ENCODE results near the gene AARS2. TPM values are rescaled to one million over a fixed set of nuclear protein-coding genes. Genes with fewer than 3 reads are reported as not detected.

Gene AARS2
- total and polyA plus RNA-seq, 2 of the 8 experiments (the other 6 are each of a cell fraction or from before 2014, with no cell fraction given) = 8.6 to 20.4 TPM

DNA sequence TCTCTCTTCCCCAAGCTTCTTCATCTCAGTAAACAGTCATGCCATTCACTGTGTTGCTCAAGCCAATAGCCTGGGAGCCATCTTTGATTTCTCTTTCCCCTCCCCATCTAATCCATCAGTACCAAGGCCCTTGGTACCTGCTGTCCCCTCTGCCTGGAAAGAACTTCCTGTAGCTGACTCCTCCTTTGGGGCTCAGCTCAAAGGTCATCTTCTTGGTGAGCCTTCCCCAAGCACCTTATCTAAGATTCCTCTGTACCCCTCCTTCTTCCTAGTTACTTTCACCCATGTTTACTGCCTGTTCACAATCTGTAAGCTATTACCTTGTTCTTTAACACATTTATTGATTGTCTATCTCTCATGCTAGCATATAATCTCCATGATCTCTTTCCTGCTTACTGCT is 3.5 kb downstream of the AARS2 start:
- H4K91ac ChIP-seq (replicated peaks; ENCODE audit: insufficient read length, low read length) = no peak overlapping the region
- H2AK5ac ChIP-seq (ENCODE audit: low read depth, low read length) = no peak overlapping the region
- FAIRE-seq (no peak), DNase-seq (ENCODE audit: low read depth in 1 of 2, low spot score in 2 of 2) (no peak)
- H3K4ac ChIP-seq (replicated peaks; ENCODE audit: insufficient read length, low read depth, low read length) = no peak overlapping the region
- no peak overlapping the region for H3K27ac ChIP-seq (ENCODE audit: low read depth, low read length)
- H2BK15ac ChIP-seq (ENCODE audit: low read length) = no peak overlapping the region
- no peak overlapping the region for H3K18ac ChIP-seq (ENCODE audit: extremely low read depth, low read length)
- H2AFZ ChIP-seq (ENCODE audit: low read length) = no peak overlapping the region
- no peak overlapping the region for H3K4me3 ChIP-seq (ENCODE audit: extremely low read depth in 1 of 4, insufficient read depth in 2 of 4, low read depth in 3 of 4, low read length in 4 of 4)
- POLR2A ChIA-PET (ENCODE audit: partially characterized antibody) = interaction anchor here (0.7 to 6.9 kb wide), 10 partner anchors 9 to 63 kb away, joined by 3 to 81 read pairs (median 4); no protein-coding TSS in a partner anchor
- H4K20me1 ChIP-seq (replicated peaks in 1 of 2; ENCODE audit: control insufficient read depth in 1 of 2, insufficient read depth in 2 of 2, low read length in 2 of 2) = peaks cover 0 to 2% of the 10 kb centered on the region in 2 experiments
- no peak overlapping the region for H2BK20ac ChIP-seq (ENCODE audit: low read length)
- H3K14ac ChIP-seq (ENCODE audit: insufficient read length) = no peak overlapping the region
- H3K56ac ChIP-seq (replicated peaks; ENCODE audit: insufficient read length, low read depth, low read length) = no peak overlapping the region
- no peak overlapping the region for H2BK5ac ChIP-seq (ENCODE audit: low read depth, low read length)
- H4K5ac ChIP-seq (ENCODE audit: insufficient read length, low read depth, low read length) = no peak overlapping the region
- no peaks in the 10 kb centered on the region for H3K27me3 ChIP-seq (replicated peaks in 1 of 4; ENCODE audit: control insufficient read depth in 3 of 4, extremely low read depth in 1 of 4, insufficient read depth in 3 of 4, low read length in 3 of 4)
- H3K4me1 ChIP-seq (replicated peaks in 1 of 4; ENCODE audit: control insufficient read depth in 3 of 4, insufficient read depth in 4 of 4, low read length in 3 of 4) = peaks cover 0 to 9% (median 3%) of the 10 kb centered on the region in 4 experiments; a peak in 5 of 7 replicates
- H2BK12ac ChIP-seq (ENCODE audit: low read depth, low read length) = no peak overlapping the region
- no peak overlapping the region for H4K8ac ChIP-seq (ENCODE audit: extremely low read depth, insufficient read depth, low read length)
- peaks cover 4% of the 10 kb centered on the region for H3K23me2 ChIP-seq (ENCODE audit: low read depth, low read length)
- H3K79me2 ChIP-seq (ENCODE audit: control insufficient read depth in 1 of 2, insufficient read depth in 2 of 2, low read length in 2 of 2) = peaks cover 0 to 13% of the 10 kb centered on the region in 2 experiments; a peak in 2 of 4 replicates
- CTCF ChIA-PET (ENCODE audit: partially characterized antibody) = interaction anchor here (1.0 to 13.9 kb wide), 7 partner anchors 8 to 39 kb away, joined by 3 to 330 read pairs (median 5); partner anchors contain the start of genes NFKBIE and TMEM151B
- no peak overlapping the region for H3K9ac ChIP-seq (replicated peaks in 1 of 4; ENCODE audit: extremely low read depth in 1 of 4, low read depth in 3 of 4, low read length in 3 of 4)
- H3K79me1 ChIP-seq (ENCODE audit: low read depth, low read length) = peaks cover 3% of the 10 kb centered on the region; the same call in 1 of the 2 replicates
- no peaks in the 10 kb centered on the region for H3K9me3 ChIP-seq (ENCODE audit: insufficient read depth in 2 of 2, low read depth in 1 of 2, low read length in 1 of 2)
- no peak overlapping the region for H2BK120ac ChIP-seq (replicated peaks; ENCODE audit: low read depth, low read length)
- H3K23ac ChIP-seq (ENCODE audit: insufficient read length) = no peak overlapping the region
- H3K36me3 ChIP-seq (ENCODE audit: control insufficient read depth in 2 of 4, insufficient read depth in 4 of 4, low read length in 3 of 4) = peaks cover 18 to 56% (median 49%) of the 10 kb centered on the region in 4 experiments
- H3K4me2 ChIP-seq (ENCODE audit: insufficient read depth in 1 of 2, low read depth in 2 of 2, low read length in 2 of 2) = no peak overlapping the region
- TF ChIP-seq TCF12 (IDR thresholded peaks at IDR 0.05; ENCODE audit: low read depth, low read length) (no peak), SIX5 (IDR thresholded peaks at IDR 0.05; ENCODE audit: low read depth, low read length) (no peak), NRF1 (IDR thresholded peaks at IDR 0.05; ENCODE audit: low read depth, low read length) (no peak), RXRA (IDR thresholded peaks at IDR 0.05; ENCODE audit: insufficient read depth, low read depth, low read length) (no peak), RNF2 (IDR thresholded peaks at IDR 0.05; ENCODE audit: borderline replicate concordance, low read depth, low read length, missing control alignments, poor library complexity, severe bottlenecking) (no peak), PHF8 (conservative IDR thresholded peaks at IDR 0.05; ENCODE audit: low read depth, low read length) (no peak), NANOG (IDR thresholded peaks at IDR 0.05; ENCODE audit: insufficient read depth, low read depth, low read length, poor library complexity, severe bottlenecking) (no peak), KDM5A (IDR thresholded peaks at IDR 0.05; ENCODE audit: low read length) (no peak), SUZ12 (IDR thresholded peaks at IDR 0.05; ENCODE audit: low read length) (no peak), ZNF274 (IDR thresholded peaks at IDR 0.05; ENCODE audit: borderline replicate concordance, extremely low read depth, low read length) (no peak), KDM1A (IDR thresholded peaks at IDR 0.05; ENCODE audit: borderline replicate concordance, low read length) (no peak), POLR2A (IDR thresholded peaks at IDR 0.05; ENCODE audit: control extremely low read depth in 1 of 2, low read depth in 2 of 2, low read length in 2 of 2) (no peak), RAD21 (IDR thresholded peaks at IDR 0.05 in 1 of 2, conservative IDR thresholded peaks at IDR 0.05 in 1 of 2; ENCODE audit: low read depth in 2 of 2, low read length in 2 of 2) (no peak), SP4 (IDR thresholded peaks at IDR 0.05; ENCODE audit: low read length) (no peak)
